GM12878 (cell line): ENCODE data around the gene ASS1. TPM values are rescaled to one million over a fixed set of nuclear protein-coding genes. Genes with fewer than 3 reads are reported as not detected.

ENCODE experiments used
- ATAC-seq: fragments of 200-7000 bp; cut with Tn5 transposase; 3 replicates; pipeline ENCODE4 v1.9.1; 2020; ENCODE audit warnings: mild to moderate bottlenecking, moderate library complexity
- BruUV-seq: library from RNA; stranded (reverse); fragments of 400-500 nt; replicated peaks from 2 replicates; lab custom pipeline; 2021; lab: Mats Ljungman, UMichigan
- CTCF ChIA-PET: fragments of 300-600 bp; sonication (Branson Sonifier 250); formaldehyde crosslinking; extraction: SDS; loops from one replicate; lab custom pipeline; 2021; ENCODE audit warnings: inconsistent platforms; lab: Yijun Ruan, JAX
- POLR2A ChIA-PET: fragments of 350-600 bp; formaldehyde crosslinking; extraction: SDS; loops from one replicate; lab custom pipeline; 2021; ENCODE audit warnings: inconsistent platforms; lab: Charles Lee
- RAD21 ChIA-PET: fragments of 300-600 bp; sonication (Branson Sonifier 250); formaldehyde crosslinking; loops from one replicate; lab custom pipeline; 2023; ENCODE audit warnings: antibody characterized with exemption; ENCODE audit not compliant: unreplicated experiment; lab: Charles Lee
- SMC1A ChIA-PET: fragments of 300-600 bp; sonication (Branson Sonifier 250); formaldehyde crosslinking; loops from one replicate; lab custom pipeline; 2023; ENCODE audit not compliant: unreplicated experiment, uncharacterized antibody; lab: Charles Lee
- DNase-seq: peaks from one replicate; pipeline ENCODE4 v3.0.0-alpha.2; 2011; ENCODE audit warnings: low read depth, low spot score
- FAIRE-seq: peaks from 3 replicates; lab custom pipeline; 2011; peaks lifted over from hg19 to GRCh38; lab: Jason Lieb, UNC
- H2AFZ ChIP-seq: 2 replicates; pipeline ENCODE4 v1.6.0; 2011; ENCODE audit warnings: low read depth, low read length, control low read depth; ENCODE audit not compliant: control insufficient read depth
- H3K27ac ChIP-seq: 2 replicates; pipeline ENCODE4 v1.5.1; 2011; ENCODE audit warnings: control low read depth; ENCODE audit not compliant: control insufficient read depth, insufficient read depth
- H3K27me3 ChIP-seq, 2 experiments: replicated peaks in 1 of 2; 2 replicates each; pipeline versions ENCODE4 v1.6.0 to v1.6.1; 2011; ENCODE audit warnings: low read length in 1 of 2; ENCODE audit not compliant: control insufficient read depth in 2 of 2, insufficient read depth in 2 of 2
- H3K36me3 ChIP-seq, 2 experiments: 2 replicates each; pipeline ENCODE4 v1.5.1; 2011; ENCODE audit warnings: low read length in 1 of 2; ENCODE audit not compliant: control insufficient read depth in 2 of 2, insufficient read depth in 2 of 2
- H3K4me1 ChIP-seq: 2 replicates; pipeline ENCODE4 v1.6.1; 2011; ENCODE audit warnings: mild to moderate bottlenecking, low read length, moderate library complexity, mixed read lengths; ENCODE audit not compliant: control insufficient read depth, insufficient read depth
- H3K4me2 ChIP-seq: 2 replicates; pipeline ENCODE4 v1.6.0; 2011; ENCODE audit warnings: control low read depth; ENCODE audit not compliant: control insufficient read depth, insufficient read depth
- H3K4me3 ChIP-seq: fragments of 200-600 bp; sonication (generic); 2 replicates; pipeline ENCODE4 v1.5.1; 2016
- H3K79me2 ChIP-seq: 2 replicates; pipeline ENCODE4 v1.6.0; 2011; ENCODE audit warnings: low read length; ENCODE audit not compliant: control insufficient read depth, insufficient read depth
- H3K9ac ChIP-seq: 2 replicates; pipeline ENCODE4 v1.8.0; 2011; ENCODE audit warnings: low read length, control low read depth, mixed read lengths; ENCODE audit not compliant: control insufficient read depth, insufficient read depth
- H3K9me3 ChIP-seq: replicated peaks from 3 replicates; pipeline ENCODE4 v1.5.1; 2011; ENCODE audit warnings: mild to moderate bottlenecking, low read length; ENCODE audit not compliant: control insufficient read depth, insufficient read depth
- H4K20me1 ChIP-seq: 2 replicates; pipeline ENCODE4 v1.6.0; 2011; ENCODE audit not compliant: control insufficient read depth, insufficient read depth
- CREB1 ChIP-seq: IDR thresholded peaks from 2 replicates; pipeline ENCODE4 v1.6.1; 2012; ENCODE audit warnings: low read depth, mild to moderate bottlenecking, inconsistent platforms
- GABPA ChIP-seq: IDR thresholded peaks from 2 replicates; pipeline ENCODE4 v1.6.1; 2014; ENCODE audit warnings: antibody characterized with exemption, low read depth, mild to moderate bottlenecking, inconsistent platforms
- MEF2A ChIP-seq: IDR thresholded peaks from 2 replicates; pipeline ENCODE4 v1.6.1; 2011; ENCODE audit warnings: low read depth, mild to moderate bottlenecking, low read length, moderate library complexity; ENCODE audit not compliant: insufficient read depth
- NBN ChIP-seq: fragments of 450-650 bp; IDR thresholded peaks from 2 replicates; pipeline ENCODE4 v1.6.1; 2016
- POU2F2 ChIP-seq: IDR thresholded peaks from 3 replicates; pipeline ENCODE4 v1.6.1; 2011; ENCODE audit warnings: low read depth, mild to moderate bottlenecking, low read length, borderline replicate concordance
- SUZ12 ChIP-seq: fragments of 200-600 bp; sonication (generic); IDR thresholded peaks from one replicate; pipeline ENCODE4 v1.6.1; 2018; ENCODE audit warnings: antibody characterized with exemption, mild to moderate bottlenecking; ENCODE audit not compliant: unreplicated experiment
- WGBS: methylation state at CpG from one replicate; pipeline ENCODE4 v1.1.6; 2016; ENCODE audit warnings: low lambda C conversion rate; ENCODE audit not compliant: insufficient replicate concordance, insufficient coverage; ENCODE audit errors: missing lambda C conversion rate; 5-methylcytosine and 5-hydroxymethylcytosine counted together
- in situ Hi-C: fragments of 300-500 bp; cut with MboI; formaldehyde crosslinking; loops from 9 replicates; pipeline ENCODE4 v1.14.3; 2018; ENCODE audit warnings: mixed read lengths
- intact Hi-C: fragments of 100-400 bp; cut with micrococcal nuclease; formaldehyde crosslinking; loops from one replicate; pipeline ENCODE4 v1.14.2; 2022; ENCODE audit not compliant: unreplicated experiment
- polyA plus RNA-seq, 11 experiments: library from polyadenylated mRNA; depleted of rRNA in 4 of 11; unstranded in 6 of 11; stranded (reverse) in 5 of 11; fragments of >200 nt; fragmentation: Nextera tagmentation in 4 of 11; fragmentation: Illumina TruSeq in 1 of 11; extraction: Ambion mirVana in 4 of 11; extraction: Trizol in 1 of 11; gene quantifications; 1 replicate in 1 of 11; 2 replicates in 10 of 11; pipeline versions ENCODE4 v1.2.1 to v1.2.3, GENCODE V29; 2011 to 2016; ENCODE audit warnings: inconsistent platforms in 2 of 11, missing spikeins in 2 of 11, low read depth in 1 of 11
- total RNA-seq, 4 experiments: library from RNA; depleted of rRNA in 3 of 4; stranded (reverse); fragments of >200 nt in 3 of 4; fragmentation: Illumina TruSeq in 1 of 4; extraction: Trizol in 1 of 4; gene quantifications; 2 replicates each; pipeline versions ENCODE4 v1.2.1 to v1.2.3, GENCODE V29; 2013 to 2021
- TF ChIP-seq, protein P1 (sequence below): fragments of 450-650 bp; formaldehyde crosslinking; IDR thresholded peaks from 2 replicates; pipeline ENCODE4 v1.4.0; 2022; ENCODE audit warnings: mild to moderate bottlenecking, moderate library complexity

The ASS1 gene
- total and polyA plus RNA-seq, 10 of the 15 experiments (the other 5 are each of a cell fraction or from before 2014, with no cell fraction given) = 0.10 to 6.1 (median 0.28) TPM; not detected in 3

- Histone ChIP-seq H3K4me2 (no peak overlapping the region), H3K27me3 (peaks cover 1 to 4% of the 10 kb centered on the region in 2 experiments; a peak in 3 of 4 replicates), H3K36me3 (no peaks in the 10 kb centered on the region), H3K79me2 (no peaks in the 10 kb centered on the region), H3K4me3 (no peak overlapping the region), H3K9me3 (no peaks in the 10 kb centered on the region), H3K9ac (no peak overlapping the region), H3K4me1 (no peaks in the 10 kb centered on the region), H4K20me1 (no peaks in the 10 kb centered on the region), H2AFZ (no peak overlapping the region), H3K27ac (no peak overlapping the region)
- WGBS = 64% methylated on average over 22 of the region's 22 CpGs
- ChIA-PET SMC1A (no interaction called here), CTCF (no interaction called here), POLR2A (no interaction called here), RAD21 (no interaction called here)
- FAIRE-seq = no peak
- in situ Hi-C loops = no loop called here
- no peak for ATAC-seq
- TF ChIP-seq CREB1 = no peak
- TF ChIP-seq MEF2A = no peak
- no peak for DNase-seq
- no TSS peak for BruUV-seq
- intact Hi-C loops = no loop called here
These were observed 13.8 kb upstream of the ASS1 start for GRCh38 chr9:130430734-130431535.

DNA sequence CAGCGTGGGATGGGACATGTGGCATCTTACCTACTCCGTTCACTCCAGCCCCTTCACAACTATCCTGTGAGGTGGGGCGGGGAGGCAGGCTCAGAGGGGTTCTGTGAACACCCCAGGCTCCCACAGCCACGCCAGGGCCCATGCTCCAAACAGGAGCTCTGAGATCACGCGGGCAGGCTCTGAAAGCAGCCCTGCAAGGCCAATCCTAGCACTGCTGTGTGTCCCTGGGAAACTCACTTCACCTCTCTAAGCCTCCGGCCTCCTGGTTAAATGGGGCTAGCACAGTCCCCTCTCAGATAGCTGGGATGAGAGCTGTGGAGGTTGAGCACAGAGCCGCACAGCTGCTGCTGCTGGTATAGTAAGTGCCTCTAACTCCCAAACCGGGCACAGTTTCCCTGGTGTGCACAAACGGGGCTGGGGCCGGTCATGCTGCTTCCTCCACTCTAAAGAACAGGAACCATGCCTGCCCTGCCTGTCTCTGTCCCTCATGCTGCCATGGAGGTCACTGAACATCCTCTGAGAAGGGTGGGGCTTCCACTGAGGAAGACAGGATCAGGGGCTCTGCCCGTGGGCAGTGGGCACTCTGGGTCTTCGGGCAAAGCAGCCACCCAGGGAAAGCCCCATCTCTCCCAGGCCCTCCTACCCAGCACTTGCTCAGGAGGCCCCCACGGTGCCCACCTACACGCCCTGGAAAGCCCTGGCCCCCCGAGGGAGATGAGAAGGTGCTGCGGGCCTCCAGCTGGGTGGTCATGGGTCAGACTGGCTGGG is 13.0 kb upstream of the ASS1 start:
- CTCF ChIA-PET = no interaction called here
- H3K27me3 ChIP-seq = peaks cover 1 to 4% of the 10 kb centered on the region in 2 experiments; a peak in 3 of 4 replicates

More for the DNA sequence above, 13.0 kb upstream of the ASS1 start:
- WGBS = 29% methylated on average over 17 of the region's 17 CpGs
- Histone ChIP-seq H3K9ac (no peak overlapping the region), H3K79me2 (no peaks in the 10 kb centered on the region), H4K20me1 (no peaks in the 10 kb centered on the region), H3K4me2 (no peak overlapping the region)
- ChIA-PET SMC1A (no interaction called here), RAD21 (interaction anchor here (0.7 kb wide), 1 partner anchor 297 kb away, joined by 3 read pairs; no protein-coding TSS in a partner anchor), POLR2A (no interaction called here)
- no TSS peak for BruUV-seq
- no peak for ATAC-seq
- in situ Hi-C loops = no loop called here
- FAIRE-seq = no peak
- DNase-seq = no peak
- no peak for TF ChIP-seq SUZ12
- TF ChIP-seq POU2F2 = no peak
- TF ChIP-seq NBN = no peak
- TF ChIP-seq, protein P1, sequence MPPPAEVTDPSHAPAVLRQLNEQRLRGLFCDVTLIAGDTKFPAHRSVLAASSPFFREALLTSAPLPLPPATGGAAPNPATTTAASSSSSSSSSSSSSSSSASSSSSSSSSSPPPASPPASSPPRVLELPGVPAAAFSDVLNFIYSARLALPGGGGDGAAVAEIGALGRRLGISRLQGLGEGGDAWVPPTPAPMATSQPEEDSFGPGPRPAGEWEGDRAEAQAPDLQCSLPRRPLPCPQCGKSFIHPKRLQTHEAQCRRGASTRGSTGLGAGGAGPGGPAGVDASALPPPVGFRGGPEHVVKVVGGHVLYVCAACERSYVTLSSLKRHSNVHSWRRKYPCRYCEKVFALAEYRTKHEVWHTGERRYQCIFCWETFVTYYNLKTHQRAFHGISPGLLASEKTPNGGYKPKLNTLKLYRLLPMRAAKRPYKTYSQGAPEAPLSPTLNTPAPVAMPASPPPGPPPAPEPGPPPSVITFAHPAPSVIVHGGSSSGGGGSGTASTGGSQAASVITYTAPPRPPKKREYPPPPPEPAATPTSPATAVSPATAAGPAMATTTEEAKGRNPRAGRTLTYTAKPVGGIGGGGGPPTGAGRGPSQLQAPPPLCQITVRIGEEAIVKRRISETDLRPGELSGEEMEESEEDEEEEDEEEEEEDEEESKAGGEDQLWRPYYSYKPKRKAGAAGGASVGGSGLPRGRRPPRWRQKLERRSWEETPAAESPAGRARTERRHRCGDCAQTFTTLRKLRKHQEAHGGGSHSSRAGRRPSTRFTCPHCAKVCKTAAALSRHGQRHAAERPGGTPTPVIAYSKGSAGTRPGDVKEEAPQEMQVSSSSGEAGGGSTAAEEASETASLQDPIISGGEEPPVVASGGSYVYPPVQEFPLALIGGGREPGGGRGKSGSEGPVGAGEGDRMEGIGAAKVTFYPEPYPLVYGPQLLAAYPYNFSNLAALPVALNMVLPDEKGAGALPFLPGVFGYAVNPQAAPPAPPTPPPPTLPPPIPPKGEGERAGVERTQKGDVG (CRISPR knock-in tag) = no peak
- TF ChIP-seq GABPA = no peak
- TF ChIP-seq, all 136 proteins: peak for 0
- intact Hi-C loops = no loop called here
- H3K27ac ChIP-seq = no peak overlapping the region
- no peak overlapping the region for H3K4me3 ChIP-seq
- H2AFZ ChIP-seq = no peak overlapping the region
- H3K4me1 ChIP-seq = no peaks in the 10 kb centered on the region
- H3K36me3 ChIP-seq = no peaks in the 10 kb centered on the region
- H3K9me3 ChIP-seq = no peaks in the 10 kb centered on the region
